ENCODE measurements around the gene APLN.

DNA sequence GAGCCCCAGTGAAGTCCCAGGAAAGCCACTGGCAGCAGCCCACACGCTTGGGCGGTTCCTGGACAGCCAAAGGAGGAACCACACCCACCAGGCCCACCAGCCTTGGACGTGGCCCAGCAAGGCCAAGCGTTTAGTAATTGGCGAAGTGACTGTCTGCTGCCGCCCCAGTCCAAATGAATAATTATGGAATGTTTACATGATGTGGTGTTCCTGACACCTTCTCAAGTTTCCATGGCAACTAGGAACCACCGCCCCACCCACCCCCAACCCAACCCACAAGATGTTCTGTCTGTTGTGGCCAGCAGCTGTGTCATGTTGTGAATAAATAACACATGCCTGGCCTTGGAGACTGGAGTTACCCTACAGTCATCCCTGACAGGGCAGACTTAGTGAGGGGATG lies 22.3 kb downstream of the APLN start:
- TF ChIP-seq, protein P1, sequence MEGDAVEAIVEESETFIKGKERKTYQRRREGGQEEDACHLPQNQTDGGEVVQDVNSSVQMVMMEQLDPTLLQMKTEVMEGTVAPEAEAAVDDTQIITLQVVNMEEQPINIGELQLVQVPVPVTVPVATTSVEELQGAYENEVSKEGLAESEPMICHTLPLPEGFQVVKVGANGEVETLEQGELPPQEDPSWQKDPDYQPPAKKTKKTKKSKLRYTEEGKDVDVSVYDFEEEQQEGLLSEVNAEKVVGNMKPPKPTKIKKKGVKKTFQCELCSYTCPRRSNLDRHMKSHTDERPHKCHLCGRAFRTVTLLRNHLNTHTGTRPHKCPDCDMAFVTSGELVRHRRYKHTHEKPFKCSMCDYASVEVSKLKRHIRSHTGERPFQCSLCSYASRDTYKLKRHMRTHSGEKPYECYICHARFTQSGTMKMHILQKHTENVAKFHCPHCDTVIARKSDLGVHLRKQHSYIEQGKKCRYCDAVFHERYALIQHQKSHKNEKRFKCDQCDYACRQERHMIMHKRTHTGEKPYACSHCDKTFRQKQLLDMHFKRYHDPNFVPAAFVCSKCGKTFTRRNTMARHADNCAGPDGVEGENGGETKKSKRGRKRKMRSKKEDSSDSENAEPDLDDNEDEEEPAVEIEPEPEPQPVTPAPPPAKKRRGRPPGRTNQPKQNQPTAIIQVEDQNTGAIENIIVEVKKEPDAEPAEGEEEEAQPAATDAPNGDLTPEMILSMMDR (IDR thresholded peaks at IDR 0.05; ENCODE audit: low read depth, low read length): no peak
- no peak for TF ChIP-seq EZH2phosphoT487 (IDR thresholded peaks at IDR 0.05; ENCODE audit: low read depth)
